ENCODE results near the gene FAM20C. TPM values are rescaled to one million over a fixed set of nuclear protein-coding genes. Genes with fewer than 3 reads are reported as not detected.

The FAM20C gene
- total RNA-seq, 2 experiments from 2014 or later, result 1.3 to 1.7 TPM

GRCh38 chr7:292826-293225 lies 100.5 kb downstream of the FAM20C start:
- Mint-ChIP-seq H3K27ac (no peak overlapping the region), H3K4me3 (no peak overlapping the region), H3K4me1 (ENCODE audit: low read depth) (no peaks in the 10 kb centered on the region), H3K9me3 (no peaks in the 10 kb centered on the region), H3K27me3 (peaks cover 33% of the 10 kb centered on the region), H3K36me3 (ENCODE audit: low read depth) (no peaks in the 10 kb centered on the region)
- ATAC-seq (ENCODE audit: poor library complexity), result no peak
- DNase-seq, result no peak
- ChIA-PET POLR2A (no interaction called here), CTCF (no interaction called here)
- TF ChIP-seq CTCF (IDR thresholded peaks at IDR 0.05), result no peak
- H3K36me3 ChIP-seq (ENCODE audit: insufficient read depth, low read length), result no peaks in the 10 kb centered on the region
- H3K4me1 ChIP-seq (ENCODE audit: insufficient read depth, low read length), result no peaks in the 10 kb centered on the region
- no peak overlapping the region for H3K27ac ChIP-seq (ENCODE audit: low read depth in 1 of 2, low read length in 2 of 2)
- H3K9me3 ChIP-seq (ENCODE audit: control insufficient read depth in 1 of 2, insufficient read depth in 1 of 2, low read length in 2 of 2), result peaks cover 0 to 31% of the 10 kb centered on the region in 2 experiments
- peaks cover 38 to 55% of the 10 kb centered on the region in 2 experiments for H3K27me3 ChIP-seq (ENCODE audit: control insufficient read depth in 1 of 2, insufficient read depth in 2 of 2, low read length in 2 of 2)
- intact Hi-C loops (cut with DNase I, micrococcal nuclease), result no loop called here
- H3K4me3 ChIP-seq (ENCODE audit: low read length), result no peak overlapping the region

DNA sequence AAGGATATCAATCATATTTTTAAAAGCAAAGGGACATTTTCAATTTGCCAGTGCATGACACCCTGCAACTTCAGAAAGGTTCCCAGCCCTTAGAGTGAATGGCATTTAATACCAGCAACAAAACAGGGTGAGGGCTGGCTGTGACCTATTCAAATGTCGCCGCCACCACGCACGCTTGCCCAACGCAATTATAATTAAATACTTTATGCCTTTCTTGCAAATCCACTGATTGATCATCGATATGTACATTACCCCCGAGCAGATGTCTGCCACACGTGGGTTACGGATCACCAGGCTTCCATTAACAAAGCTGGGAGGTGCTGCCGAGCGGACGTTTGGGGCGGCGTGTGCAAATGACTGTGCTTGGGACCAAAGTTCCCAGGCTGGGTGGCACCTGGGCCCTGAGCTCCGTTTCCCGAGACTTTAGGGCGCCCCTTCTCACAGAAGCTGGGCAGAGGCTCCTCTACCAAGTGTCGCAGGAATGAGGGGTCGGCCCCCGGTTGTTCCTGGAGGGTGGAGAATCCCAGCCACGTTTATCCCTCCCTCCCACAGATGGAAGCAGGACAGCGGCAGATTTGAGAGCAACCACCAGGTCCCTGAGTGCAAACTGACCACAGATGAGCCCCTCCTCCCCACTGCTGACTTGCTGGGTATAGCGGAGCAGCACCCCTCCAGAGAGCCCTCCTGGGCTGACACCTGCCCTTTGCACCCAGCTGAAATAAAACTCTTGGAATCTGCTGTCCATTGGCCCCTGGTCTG lies 101.5 kb downstream of the FAM20C start:
- H3K27me3 Mint-ChIP-seq, result peaks cover 25% of the 10 kb centered on the region
- no peaks in the 10 kb centered on the region for H3K36me3 Mint-ChIP-seq (ENCODE audit: low read depth)
- H3K4me1 Mint-ChIP-seq (ENCODE audit: low read depth), result no peaks in the 10 kb centered on the region
- ChIA-PET POLR2A (no interaction called here), CTCF (no interaction called here)
- no peak overlapping the region for H3K4me3 Mint-ChIP-seq
- Histone ChIP-seq H3K4me1 (ENCODE audit: insufficient read depth, low read length) (no peaks in the 10 kb centered on the region), H3K27me3 (ENCODE audit: control insufficient read depth in 1 of 2, insufficient read depth in 2 of 2, low read length in 2 of 2) (peaks cover 31 to 52% of the 10 kb centered on the region in 2 experiments), H3K9me3 (ENCODE audit: control insufficient read depth in 1 of 2, insufficient read depth in 1 of 2, low read length in 2 of 2) (peaks cover 0 to 31% of the 10 kb centered on the region in 2 experiments), H3K27ac (ENCODE audit: low read depth in 1 of 2, low read length in 2 of 2) (no peak overlapping the region), H3K4me3 (ENCODE audit: low read length) (no peak overlapping the region), H3K36me3 (ENCODE audit: insufficient read depth, low read length) (no peaks in the 10 kb centered on the region)
- TF ChIP-seq CTCF (IDR thresholded peaks at IDR 0.05), result no peak
- ATAC-seq (ENCODE audit: poor library complexity) (no peak), DNase-seq (peak in 1 of 14 experiments; percentile 15)
- intact Hi-C loops (cut with DNase I, micrococcal nuclease), result no loop called here
- no peak overlapping the region for H3K27ac Mint-ChIP-seq
- no peaks in the 10 kb centered on the region for H3K9me3 Mint-ChIP-seq

- H3K4me1 ChIP-seq (ENCODE audit: insufficient read depth, low read length), result no peaks in the 10 kb centered on the region
- no peak overlapping the region for H3K27ac Mint-ChIP-seq
- peaks cover 0 to 25% of the 10 kb centered on the region in 2 experiments for H3K9me3 ChIP-seq (ENCODE audit: control insufficient read depth in 1 of 2, insufficient read depth in 1 of 2, low read length in 2 of 2)
- H3K36me3 Mint-ChIP-seq (ENCODE audit: low read depth), result no peaks in the 10 kb centered on the region
- CTCF ChIA-PET, result no interaction called here
- no peaks in the 10 kb centered on the region for H3K9me3 Mint-ChIP-seq
- no peak overlapping the region for H3K4me3 ChIP-seq (ENCODE audit: low read length)
- ATAC-seq (ENCODE audit: poor library complexity) (no peak), DNase-seq (peak in 1 of 14 experiments; percentile 17)
- no peak for TF ChIP-seq CTCF (IDR thresholded peaks at IDR 0.05)
- H3K27me3 ChIP-seq (ENCODE audit: control insufficient read depth in 1 of 2, insufficient read depth in 2 of 2, low read length in 2 of 2), result peaks cover 24 to 44% of the 10 kb centered on the region in 2 experiments
- POLR2A ChIA-PET, result no interaction called here
- no peak overlapping the region for H3K27ac ChIP-seq (ENCODE audit: low read depth in 1 of 2, low read length in 2 of 2)
- H3K4me1 Mint-ChIP-seq (ENCODE audit: low read depth), result no peaks in the 10 kb centered on the region
- intact Hi-C loops (cut with DNase I, micrococcal nuclease), result no loop called here
- H3K4me3 Mint-ChIP-seq, result no peak overlapping the region
- peaks cover 22% of the 10 kb centered on the region for H3K27me3 Mint-ChIP-seq
- H3K36me3 ChIP-seq (ENCODE audit: insufficient read depth, low read length), result no peaks in the 10 kb centered on the region
Observed at GRCh38 chr7:294440-295154, 102.2 kb downstream of the FAM20C start.

All from CD4-positive, alpha-beta T cell (primary cell).